Right lung (tissue), 5 donors: ENCODE results near the gene C1orf167. TPM values are rescaled to one million over a fixed set of nuclear protein-coding genes. Genes with fewer than 3 reads are reported as not detected.

Experiments
- DNase-seq, 2 donors: peaks; one replicate each; pipeline ENCODE4 v3.0.0-alpha.2; 2013
- polyA plus RNA-seq, 5 donors: library from polyadenylated mRNA; unstranded; fragments of 120-200 nt; gene quantifications; one replicate each; pipeline versions ENCODE4 v1.2.1 to v1.2.3, GENCODE V29; 2013; ENCODE audit warnings: inconsistent platforms in 1 of 5, low replicate concordance in 1 of 5; ENCODE audit not compliant: insufficient read length in 5 of 5, insufficient read depth in 1 of 5

Gene C1orf167
- polyA plus RNA-seq, 5 donors = 0.29 to 0.55 TPM; not detected in 3

GRCh38 chr1:11835441-11836225 is 73.6 kb downstream of the C1orf167 start:
- no peak for DNase-seq

GRCh38 chr1:11836955-11837766 is 75.2 kb downstream of the C1orf167 start:
- DNase-seq = no peak

- DNase-seq = no peak
Observed at GRCh38 chr1:11837767-11838348, 75.9 kb downstream of the C1orf167 start.

GRCh38 chr1:11838349-11839272 is 76.6 kb downstream of the C1orf167 start:
- DNase-seq = peak; percentile 31 to 42

Other genes starting within 250 kb of the C1orf167 start
- gene FBXO2, start 107.8 kb upstream of the C1orf167 start, polyA plus RNA-seq = 1 to 10 TPM in 1 of 5 donors, under 1 TPM in 4; 0.52 to 1.5 (median 0.73) TPM
- gene FBXO44, start 107.3 kb upstream of the C1orf167 start, polyA plus RNA-seq = 10 to 100 TPM; 10.4 to 20.3 (median 15.8) TPM
- gene FBXO6, start 98.0 kb upstream of the C1orf167 start, polyA plus RNA-seq = 1 to 10 TPM; 4.5 to 7.8 (median 5.4) TPM
- 10 to 100 TPM; 43.0 to 61.5 (median 46.7) TPM for gene MAD2L2, start 81.0 kb upstream of the C1orf167 start, polyA plus RNA-seq
- gene DRAXIN, start 70.5 kb upstream of the C1orf167 start, polyA plus RNA-seq = 1 to 10 TPM; 1.9 to 2.7 (median 2.2) TPM
- 10 to 100 TPM; 22.0 to 32.8 (median 29.6) TPM for gene AGTRAP, start 26.1 kb upstream of the C1orf167 start, polyA plus RNA-seq
- 10 to 100 TPM; 13.4 to 24.2 (median 21.2) TPM for gene MTHFR, start 43.8 kb downstream of the C1orf167 start, polyA plus RNA-seq
- gene CLCN6, start 44.0 kb downstream of the C1orf167 start, polyA plus RNA-seq = 10 to 100 TPM; 17.2 to 24.2 (median 18.4) TPM
- gene NPPA, start 85.6 kb downstream of the C1orf167 start, polyA plus RNA-seq = 1 to 10 TPM in 2 of 5 donors, under 1 TPM in 3; 0.43 to 1.5 (median 0.73) TPM
- not detected for gene NPPB, start 96.8 kb downstream of the C1orf167 start, polyA plus RNA-seq
- gene KIAA2013, start 164.2 kb downstream of the C1orf167 start, polyA plus RNA-seq = 10 to 100 TPM; 25.5 to 41.1 (median 32.7) TPM
- gene PLOD1, start 172.5 kb downstream of the C1orf167 start, polyA plus RNA-seq = 100 to 1,000 TPM in 4 of 5 donors, 10 to 100 TPM in 1; 88.8 to 148 (median 135) TPM
- gene MFN2, start 218.3 kb downstream of the C1orf167 start, polyA plus RNA-seq = 10 to 100 TPM; 45.5 to 52.3 (median 48.3) TPM